Breast epithelium (tissue), 3 donors: Measurements from ENCODE around the gene NYNRIN.

Source experiments
- CTCF ChIP-seq, 3 donors: fragments of 450-650 bp; IDR thresholded peaks; one replicate each; pipeline ENCODE4 v1.5.1; 2016 to 2017; ENCODE audit warnings: antibody characterized with exemption in 3 of 3, mild to moderate bottlenecking in 3 of 3, moderate library complexity in 3 of 3
- POLR2A ChIP-seq: fragments of 450-650 bp; IDR thresholded peaks from one replicate; pipeline ENCODE4 v1.6.1; 2016; ENCODE audit warnings: antibody characterized with exemption, mild to moderate bottlenecking, moderate library complexity
- POLR2AphosphoS5 ChIP-seq, 3 donors: sonication (generic); formaldehyde crosslinking; IDR thresholded peaks; one replicate each; pipeline ENCODE4 v1.6.1; 2017; ENCODE audit warnings: antibody characterized with exemption in 3 of 3

GRCh38 chr14:24379907-24380730, 18.7 kb upstream of the NYNRIN start:
- TF ChIP-seq CTCF (IDR thresholded peaks at IDR 0.05) (no peak), POLR2AphosphoS5 (IDR thresholded peaks at IDR 0.05) (no peak), POLR2A (no peak)
